HG03280 (cell line): ENCODE results near the gene CLBA1.

Experiments used
- ATAC-seq: cut with Tn5 transposase; IDR thresholded peaks from one replicate; pipeline ENCODE4 v1.9.1; 2021; ENCODE audit warnings: mild to moderate bottlenecking, moderate library complexity; ENCODE audit not compliant: unreplicated experiment

CLBA1 gene

DNA sequence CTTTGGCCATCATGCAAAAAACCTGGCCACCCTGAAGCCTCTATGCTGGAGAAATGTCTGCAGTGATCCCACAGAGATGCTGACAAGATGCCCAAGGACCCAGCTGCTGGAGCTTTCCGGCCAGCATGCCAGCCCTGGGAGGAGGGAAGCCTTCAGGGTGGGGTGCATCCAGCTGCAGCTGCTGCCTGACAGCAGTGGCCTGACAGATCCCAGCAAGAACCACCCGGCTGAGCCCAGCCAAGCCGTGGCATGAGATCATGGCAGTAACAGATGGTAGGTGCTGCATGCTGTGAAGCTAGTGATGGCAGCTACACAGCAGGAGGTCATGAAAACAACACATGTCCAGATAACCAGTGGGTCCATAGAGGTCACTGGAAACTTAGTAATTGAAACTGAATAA is 13.8 kb downstream of the CLBA1 start:
- no peak for ATAC-seq

DNA sequence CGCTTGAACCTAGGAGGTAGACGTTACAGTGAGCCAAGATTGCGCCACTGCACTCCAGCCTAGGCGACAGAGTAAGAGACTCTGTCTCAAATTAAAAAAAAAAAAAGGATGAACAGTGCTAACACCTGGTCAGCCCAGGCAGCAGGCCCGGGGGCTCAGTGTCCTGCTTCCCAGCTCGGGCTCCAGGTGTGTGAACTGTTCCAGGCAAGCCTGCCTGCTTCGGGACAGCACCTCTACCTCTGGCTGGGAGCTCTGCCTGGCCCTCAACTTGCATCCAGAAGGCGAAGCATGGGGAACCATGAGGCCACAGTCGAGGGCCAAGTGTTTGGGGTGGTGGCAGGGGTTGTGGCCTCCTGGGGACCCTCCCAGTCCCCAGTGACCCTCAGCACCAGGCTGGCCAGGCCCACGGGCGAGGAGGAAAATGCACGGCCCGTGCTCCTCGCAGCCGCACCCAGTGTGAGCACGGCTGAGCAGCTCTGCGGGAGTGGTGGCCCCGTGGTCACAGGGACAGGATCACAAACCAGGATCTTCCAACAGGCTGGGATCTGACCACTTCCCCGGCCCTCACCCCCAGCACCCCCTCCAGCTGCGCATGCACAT is 19.8 kb downstream of the CLBA1 start:
- ATAC-seq = no peak

DNA sequence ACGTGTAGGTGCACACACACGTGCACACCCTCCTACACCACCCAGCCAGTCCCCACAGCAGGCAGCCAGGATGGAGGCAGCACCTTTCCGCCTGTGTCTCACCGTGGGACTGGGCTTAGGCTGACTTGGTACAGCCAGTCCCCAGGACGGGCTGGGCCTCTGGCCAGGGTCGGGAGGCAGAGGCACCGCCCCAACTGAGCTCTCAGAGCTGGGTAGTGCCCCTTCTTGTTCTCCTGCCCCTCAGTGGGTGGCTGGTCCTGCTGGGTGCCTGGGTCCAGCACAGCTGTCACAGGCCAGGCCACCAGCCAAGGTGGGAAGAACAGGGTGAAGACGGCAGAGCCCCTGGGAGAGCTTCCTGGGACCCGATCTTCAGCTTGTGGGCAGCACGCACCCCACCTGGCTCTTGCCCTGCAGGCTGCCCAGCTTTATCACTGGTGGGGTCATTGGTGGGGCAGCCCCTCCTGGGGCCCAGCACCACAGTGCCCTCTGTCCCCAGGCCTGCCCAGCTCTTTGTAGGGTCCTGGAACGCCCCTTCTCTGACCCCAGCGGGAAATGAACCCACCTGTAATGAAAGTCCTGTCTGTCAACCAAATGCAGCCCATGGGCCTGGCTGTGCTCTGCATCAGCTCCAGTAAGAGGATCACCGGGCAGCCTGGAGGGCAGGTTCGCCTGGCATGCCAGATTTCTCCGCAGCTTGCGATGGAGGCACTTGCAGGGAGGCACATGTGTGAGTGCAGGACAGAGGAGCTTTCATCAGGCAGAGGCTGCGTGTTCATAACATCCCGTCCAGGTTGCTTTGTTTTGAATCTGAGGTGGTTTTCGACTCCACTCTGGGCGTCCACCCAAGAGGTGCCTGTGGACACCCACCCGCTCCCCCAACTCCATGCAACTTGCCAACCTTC is 20.6 kb downstream of the CLBA1 start:
- ATAC-seq = no peak

DNA sequence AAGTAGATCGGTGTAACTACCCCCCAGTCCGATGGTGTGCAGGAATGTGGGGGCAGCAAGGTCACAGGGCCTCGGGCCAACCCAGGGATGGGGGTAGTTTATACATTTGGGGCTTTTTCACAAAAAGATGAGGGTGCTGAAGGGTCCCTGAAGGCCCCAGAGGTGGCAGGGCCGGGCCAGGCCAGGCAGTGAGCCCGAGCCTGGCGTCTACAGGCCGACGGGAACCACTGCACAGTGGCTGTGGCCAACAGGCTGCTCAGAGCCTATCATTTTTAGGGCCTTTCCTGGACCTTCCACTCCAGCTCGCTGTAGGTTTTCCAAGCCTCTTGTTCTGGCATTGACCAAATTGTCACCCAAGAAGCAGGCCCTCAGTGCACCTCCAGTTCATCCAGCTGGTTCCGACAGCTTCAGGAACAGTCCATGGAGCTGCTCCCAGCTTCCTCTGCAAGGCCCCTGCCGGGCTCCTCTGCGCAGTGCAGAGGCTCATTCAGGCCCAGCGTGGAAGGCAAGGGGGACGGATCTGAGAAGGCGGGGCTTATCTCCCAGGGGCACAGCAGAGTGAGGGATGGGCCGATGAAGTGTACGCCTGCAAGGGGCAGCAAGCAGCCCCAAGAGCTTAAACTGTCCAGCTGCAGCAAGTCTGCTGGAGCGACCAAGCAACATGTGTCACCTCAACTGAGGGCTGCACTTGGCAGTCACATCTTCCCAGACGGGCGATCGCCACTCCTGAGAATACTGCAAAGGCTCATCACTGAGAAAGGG is 21.4 kb downstream of the CLBA1 start:
- no peak for ATAC-seq

DNA sequence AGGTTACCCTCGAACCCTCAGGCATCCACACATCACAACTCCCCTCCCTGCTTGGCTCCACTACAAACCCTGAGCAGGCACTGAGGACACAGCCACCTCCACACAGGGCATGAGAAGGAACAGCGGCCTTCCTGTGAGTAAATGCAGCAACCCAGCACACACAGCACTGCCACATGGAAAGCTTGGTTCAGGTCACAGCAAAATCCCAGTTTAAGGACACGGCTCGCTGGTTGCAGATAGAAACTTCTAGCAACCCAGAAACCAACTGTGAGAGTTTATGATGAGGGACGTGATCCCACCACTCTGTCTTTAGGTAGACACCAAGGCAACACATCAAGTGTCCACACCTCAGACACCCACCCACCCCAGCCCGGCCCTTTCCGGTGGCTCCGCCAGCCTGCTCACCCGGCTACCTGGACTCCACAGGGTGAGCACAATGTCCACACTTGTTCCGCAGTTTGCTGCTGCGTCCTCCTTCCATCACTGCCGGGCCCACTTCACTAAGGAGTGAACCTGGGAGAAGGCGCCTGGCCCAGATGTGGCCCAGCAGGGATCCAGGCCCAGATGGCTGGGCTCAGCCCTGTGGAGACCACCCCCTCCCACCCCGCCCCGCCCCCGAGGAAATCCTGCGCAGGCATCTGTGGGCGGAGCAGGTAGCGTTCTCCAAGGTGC is 22.1 kb downstream of the CLBA1 start:
- no peak for ATAC-seq

DNA sequence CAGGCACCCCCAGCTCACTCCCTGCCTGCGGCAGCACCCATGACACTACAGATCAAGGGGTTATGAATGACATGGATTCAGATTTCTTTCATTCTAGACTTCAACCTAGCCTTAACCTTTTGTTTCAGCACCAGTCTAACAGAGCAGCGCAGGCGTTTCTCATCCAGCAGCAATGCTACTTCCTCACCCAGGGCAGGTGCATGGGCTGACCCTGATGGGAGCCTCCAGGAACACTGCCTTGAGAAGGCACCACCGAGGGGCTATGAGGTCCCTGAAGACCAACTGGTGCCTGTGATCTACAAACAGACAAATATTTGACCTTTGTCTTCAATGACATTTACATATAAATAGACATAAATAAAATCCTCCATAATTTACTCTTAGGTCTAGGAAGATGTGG is 24.5 kb downstream of the CLBA1 start:
- no peak for ATAC-seq

DNA sequence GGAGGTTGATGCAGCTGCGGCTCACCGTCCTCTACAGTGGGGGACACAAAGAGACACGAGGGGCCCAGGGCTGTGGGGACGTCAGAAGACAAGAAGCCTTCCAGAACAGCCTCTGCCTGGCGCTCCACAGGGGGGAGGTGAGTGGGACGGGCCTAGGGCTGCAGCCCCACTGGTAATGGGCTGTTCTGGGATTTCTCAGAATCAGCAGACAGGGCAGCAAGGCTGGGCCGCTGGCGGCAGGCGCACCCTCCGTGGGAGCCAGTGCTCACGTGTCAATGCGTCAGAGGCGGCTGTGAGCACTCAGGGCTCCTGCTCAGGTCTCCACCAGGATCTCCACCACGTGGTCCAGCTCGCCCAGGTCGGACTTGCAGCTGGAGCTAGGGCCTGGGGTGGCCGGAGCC is 25.3 kb downstream of the CLBA1 start:
- no peak for ATAC-seq

DNA sequence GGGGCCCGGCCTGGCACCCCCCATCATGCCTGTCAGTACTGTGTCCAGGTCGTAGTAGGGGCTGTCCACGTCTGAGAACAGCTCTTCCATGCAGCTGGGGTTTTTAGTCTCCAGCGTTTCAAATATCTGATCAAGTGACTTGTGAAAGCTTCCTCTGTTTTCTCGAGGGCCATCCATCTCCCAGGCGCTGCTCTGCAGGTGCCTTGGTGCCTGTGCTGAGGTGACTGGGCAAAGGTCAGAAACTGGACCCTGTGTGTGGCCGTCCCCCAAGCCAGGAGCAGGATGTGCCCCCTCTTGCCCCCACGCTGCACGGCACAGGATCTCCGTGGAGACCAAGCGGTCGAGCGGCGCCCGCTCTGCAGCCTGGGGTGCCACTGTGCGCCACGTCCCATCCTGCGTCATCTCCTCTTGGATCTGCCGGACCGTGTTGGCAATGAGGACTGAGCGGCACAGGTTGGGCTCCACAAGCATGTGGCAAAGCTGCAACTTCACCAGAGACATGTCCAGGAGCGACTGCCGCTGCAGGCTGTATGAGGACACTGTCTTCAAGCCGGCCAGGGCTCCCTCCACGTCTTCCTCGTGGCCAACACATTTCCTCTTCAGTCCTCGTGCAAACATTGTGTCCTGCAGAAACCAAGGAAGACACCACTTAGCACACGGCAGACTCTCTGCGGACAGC is 25.9 kb downstream of the CLBA1 start:
- ATAC-seq = no peak

DNA sequence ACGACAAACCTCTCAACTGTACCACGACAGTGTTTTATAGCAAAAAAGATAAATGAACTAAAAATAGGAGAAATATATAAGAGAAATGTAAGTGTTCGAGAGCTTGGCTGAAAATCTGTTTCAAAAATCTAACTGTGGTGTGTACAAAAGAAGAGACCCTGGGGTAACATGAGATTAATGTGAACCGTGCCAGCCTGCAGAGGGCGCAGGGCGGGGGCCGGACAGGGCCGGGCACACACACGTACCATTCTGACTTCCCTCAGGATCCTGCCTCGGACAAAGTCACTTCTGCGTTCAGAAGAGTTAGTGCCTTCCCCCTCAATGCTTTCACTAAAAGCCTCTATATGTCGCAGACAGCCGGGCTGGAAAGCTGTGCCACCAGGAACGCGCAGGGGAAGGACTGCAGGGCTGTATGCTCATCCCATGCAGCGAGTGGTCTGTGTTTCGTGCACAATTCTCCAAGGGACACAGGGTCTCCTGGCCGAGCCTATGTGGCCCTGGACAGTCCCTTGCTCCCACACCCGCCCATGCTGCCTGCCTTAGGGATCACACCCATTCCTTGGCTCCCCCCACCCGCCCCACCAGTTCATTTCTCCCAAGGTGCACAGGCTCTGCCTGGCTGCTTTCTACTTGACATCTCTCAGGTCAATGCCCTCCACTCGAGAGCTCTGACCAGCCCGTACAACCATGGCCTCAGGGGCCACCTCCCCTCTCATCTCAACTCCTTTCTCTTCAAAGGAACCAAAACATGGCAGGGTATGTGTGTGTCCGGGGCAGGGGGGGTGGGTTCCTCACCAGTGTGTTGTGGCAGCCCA is 26.8 kb downstream of the CLBA1 start:
- no peak for ATAC-seq

DNA sequence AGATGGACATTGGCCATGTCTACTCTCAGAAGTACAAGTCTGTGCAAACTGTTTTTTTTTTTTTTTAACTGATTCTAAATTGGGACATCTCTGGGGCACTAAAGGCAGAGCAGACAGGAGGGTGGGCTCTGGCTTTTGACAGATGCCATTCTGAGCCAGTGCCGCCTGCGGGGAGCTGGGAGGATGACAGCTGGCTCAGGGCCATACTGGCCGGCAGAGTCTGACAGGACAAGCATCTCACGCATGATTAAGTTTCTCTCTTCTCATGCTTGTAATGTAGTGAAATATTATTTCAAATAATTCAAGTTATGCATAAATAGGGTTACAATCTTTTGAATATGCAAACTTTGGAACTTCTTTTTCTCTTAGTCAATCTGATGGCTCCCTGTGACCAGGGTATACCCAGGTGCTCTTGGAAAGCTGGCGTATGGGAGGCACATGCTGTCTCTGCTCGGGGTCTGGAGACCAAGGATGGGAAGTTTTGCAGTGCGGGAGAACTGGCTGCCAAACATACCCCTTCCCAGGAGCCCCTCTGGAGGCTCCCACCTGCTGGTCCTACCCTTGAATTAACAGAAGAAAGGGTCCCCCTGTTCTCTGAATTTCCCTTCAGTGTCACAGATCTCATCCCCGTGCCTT is 27.7 kb downstream of the CLBA1 start:
- ATAC-seq = no peak

DNA sequence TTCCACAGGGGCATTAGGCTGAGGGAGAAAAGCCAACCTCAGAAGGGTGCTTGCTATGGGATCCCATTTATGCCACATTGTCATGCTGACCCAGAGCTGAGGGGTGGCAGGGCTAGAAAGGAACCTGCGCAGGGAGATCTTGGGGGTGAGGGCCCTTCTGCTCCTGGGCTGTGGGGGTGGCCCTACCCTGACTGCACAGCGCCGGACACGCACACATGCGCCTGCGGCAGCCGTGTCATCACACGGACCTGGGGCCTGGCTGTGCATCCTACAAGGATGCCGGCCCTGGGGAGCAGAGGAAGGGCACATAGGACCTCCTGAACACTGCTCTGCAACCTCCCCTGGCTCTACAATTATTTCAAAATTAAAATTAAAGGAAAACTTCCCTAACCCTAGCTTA is 28.4 kb downstream of the CLBA1 start:
- no peak for ATAC-seq

DNA sequence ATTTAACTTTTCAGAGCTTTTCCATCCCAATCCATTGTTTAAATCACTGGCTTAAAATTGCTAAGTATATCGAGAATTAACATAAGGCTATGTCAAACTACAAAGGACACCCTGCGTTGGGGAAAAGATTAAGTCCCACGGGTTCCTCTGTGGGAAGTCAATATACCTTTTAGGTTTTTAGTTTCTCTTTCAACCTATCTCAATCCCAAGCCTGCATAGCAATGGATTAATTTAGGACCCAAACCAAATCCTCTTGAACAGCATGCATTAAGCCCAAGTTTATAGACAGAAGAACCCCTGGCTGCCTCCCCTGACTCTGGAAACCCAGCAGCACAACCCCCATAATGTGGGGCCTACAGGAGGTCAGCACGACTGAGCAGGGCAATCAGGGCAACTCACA is 29.0 kb downstream of the CLBA1 start:
- ATAC-seq = no peak

DNA sequence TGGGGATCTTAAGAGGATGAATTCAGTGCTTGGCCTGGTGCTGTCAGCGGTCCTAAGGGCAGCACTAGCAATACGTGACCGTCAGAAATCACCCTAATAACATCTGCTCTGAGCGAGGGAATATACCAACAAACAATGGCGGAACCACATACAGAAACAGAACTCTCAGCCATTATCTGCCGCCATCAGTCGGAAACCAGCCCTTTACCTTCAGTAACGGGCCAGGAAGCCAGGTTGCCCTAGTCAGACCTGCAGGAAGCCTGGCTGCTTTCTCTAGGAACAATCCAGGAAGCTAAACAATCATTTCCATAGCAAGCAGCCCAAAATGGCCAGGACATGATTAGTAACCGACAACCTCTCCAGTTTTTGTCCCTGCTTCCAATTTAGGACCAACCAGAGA is 29.7 kb downstream of the CLBA1 start:
- ATAC-seq = no peak

DNA sequence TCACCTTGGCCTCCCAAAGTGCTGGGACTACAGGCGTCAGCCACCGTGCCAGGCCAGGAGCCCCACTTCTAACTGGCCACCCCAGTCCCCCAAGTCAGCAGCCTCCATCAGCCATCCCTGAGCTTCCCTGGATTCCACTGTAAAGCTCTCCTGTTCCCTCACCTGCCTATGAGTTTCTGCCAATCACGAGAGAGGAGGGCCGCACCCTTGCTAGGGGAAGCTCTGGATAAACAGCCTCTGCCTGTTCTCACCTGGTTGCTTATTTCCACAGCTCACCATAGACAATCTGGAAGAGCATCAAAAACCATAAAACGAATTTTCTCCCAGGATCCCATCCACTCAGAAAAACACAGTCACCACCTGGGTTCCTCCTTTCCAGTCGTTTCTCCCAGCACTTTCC is 30.3 kb downstream of the CLBA1 start:
- ATAC-seq = no peak

DNA sequence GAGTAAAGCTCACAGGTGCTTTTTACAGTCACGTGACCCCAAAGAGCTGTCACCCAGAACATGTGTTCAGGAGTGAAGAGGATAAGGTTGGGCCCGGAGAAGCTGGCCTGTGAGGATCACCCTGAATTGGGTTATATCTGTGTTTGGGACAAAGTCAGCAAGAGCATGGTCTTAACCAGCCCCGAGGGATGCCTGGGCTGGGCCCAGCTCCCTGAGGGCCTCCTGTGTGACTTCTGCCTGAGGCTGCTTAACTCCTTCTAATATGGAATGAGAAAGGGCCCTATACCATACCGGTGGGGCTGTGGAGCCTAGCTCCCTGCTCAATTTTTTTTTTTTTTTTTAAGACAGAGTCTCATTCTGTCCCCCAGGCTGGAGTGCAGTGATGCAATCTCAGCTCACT is 32.8 kb downstream of the CLBA1 start:
- ATAC-seq = no peak

DNA sequence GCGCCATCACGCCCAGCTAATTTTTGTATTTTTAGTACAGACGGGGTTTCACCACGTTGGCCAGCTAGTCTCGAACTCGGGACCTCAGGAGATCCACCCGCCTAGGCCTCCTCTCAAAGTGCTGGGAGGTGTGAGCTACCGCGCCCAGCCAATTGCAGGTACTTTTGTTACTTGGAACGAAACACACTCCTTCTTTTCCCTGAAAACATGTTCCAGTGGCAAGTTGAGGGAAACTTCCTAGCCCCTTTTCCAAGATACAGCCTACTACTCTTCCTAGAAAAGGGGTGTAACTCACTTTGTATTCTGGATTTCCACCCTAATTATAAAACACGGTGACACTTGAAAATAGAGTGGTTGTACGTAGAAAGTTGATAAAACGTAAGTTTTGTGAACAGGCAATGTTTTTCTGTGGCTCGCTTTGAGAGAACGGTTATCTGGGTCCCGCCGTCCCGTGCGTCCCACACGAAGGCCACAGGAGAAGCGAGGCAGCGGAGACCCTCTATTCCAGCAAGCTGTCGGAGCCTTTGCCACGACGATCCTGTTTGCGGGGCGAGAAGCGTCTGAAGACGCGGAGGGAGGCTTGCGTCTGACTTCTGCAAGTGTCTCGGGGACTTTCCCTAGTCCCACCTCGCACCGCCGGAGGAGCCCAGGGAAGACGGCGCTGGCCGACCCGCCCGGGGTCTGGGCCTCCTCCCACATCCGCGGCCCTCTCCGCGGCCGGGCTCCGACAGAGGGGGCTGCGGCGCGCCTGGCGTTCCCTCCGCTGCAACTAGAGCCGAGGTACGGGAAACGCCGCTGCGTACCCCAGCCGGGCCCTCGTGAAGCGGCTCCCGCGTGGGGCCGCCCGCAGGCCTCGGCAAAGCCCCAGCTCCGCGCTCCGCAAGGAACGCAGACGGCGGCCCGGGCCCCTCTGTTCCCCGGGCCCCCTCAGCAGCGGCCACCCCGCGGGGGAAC is 34.5 kb downstream of the CLBA1 start:
- ATAC-seq = peak; percentile 33

DNA sequence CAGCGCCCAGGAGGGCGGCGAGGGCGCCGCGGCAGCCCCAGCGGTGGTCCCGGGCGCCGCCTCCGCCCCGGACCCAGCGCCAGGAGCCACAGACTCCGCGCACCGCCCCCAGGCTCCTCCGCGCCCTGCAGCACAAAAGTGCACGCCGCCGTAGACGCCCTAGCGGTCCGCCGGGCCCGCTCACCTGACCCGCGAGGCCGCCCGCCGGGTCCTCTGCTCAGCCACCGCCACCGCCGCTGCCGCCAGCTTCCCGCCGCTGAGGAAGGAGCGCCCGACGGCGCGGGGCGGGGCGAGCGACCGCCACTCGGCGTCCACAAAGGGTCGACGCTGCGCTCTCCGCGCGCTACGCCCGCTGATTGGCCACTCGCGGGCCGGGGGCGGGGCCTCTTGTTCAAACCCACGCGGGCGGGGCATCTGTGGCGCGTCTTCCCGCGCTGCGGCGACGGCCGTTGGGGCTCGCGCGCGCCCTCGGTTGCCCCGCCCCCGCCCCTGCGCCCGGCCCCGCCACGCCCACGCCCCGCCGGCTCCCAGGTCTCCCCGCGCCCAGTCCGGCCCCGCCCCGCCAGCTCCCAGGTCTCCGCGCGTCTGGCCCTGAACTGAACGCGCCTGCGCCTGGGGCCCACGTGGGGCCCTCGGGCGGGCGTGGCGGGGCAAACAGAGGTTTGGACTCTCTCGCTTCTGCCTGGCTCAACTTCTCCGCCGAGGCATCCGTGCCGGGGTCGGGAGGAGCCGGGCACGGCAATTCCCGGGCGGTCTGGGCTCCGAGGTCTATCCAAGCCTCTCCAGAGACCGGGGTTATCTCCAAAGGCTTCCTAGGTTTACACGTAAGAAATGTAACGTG is 35.4 kb downstream of the CLBA1 start, which contains the start of gene CDCA4:
CDCA4 (minus strand) TSS at position 269 of the 841 bp plus-strand sequence. CDS start 9,154 bp downstream, outside the sequence.
- ATAC-seq = peak; percentile 77
